ENCODE results near the gene FAM98C.
"Not testable (repeated sequence)": the region's sequence is repeated elsewhere in the genome, so short reads cannot be mapped to it uniquely, and the experiment has no call there.

Gene FAM98C

DNA sequence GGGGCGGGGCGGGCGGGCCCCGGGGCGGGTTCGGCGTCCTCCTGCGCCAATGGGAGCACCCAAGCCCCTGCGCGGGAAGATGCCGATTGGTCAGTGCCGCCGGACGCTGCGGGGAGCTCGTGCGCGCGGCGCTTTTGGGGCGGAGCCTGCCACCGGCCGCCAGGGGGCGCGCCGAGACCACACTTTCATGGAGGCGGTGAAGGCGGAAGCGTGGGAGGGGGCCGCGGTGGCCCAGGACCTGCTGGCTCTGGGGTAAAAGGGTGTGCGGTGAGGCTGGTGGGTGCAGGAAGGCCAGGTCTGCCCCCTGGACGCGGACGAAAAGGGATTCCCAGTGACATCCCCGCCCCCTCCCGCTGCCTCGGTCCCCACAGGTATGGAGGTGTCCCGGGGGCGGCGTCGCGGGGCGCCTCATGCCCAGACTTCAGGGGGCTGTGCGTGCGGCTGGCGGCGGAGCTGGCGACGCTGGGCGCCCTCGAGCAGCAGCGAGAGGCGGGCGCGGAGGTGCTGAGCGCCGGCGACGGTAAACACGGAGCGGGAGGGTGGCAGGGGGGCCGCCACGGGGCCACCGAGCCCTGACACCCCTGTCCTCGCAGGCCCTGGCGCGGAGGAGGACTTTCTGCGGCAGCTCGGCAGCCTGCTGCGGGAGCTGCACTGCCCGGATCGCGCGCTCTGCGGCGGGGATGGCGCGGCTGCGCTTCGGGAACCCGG is at the start of gene FAM98C:
Gene FAM98C, plus strand, starts transcription at position 127 of the 708 bp plus-strand sequence. Its CDS starts 61 bp downstream, at position 188.
- peak within 1 kb of the TSS; percentile 66 to 95 (median 91) for H3K4me3 ChIP-seq
- H3K27ac ChIP-seq = peak within 1 kb of the TSS; percentile 68 to 96 (median 91)

DNA sequence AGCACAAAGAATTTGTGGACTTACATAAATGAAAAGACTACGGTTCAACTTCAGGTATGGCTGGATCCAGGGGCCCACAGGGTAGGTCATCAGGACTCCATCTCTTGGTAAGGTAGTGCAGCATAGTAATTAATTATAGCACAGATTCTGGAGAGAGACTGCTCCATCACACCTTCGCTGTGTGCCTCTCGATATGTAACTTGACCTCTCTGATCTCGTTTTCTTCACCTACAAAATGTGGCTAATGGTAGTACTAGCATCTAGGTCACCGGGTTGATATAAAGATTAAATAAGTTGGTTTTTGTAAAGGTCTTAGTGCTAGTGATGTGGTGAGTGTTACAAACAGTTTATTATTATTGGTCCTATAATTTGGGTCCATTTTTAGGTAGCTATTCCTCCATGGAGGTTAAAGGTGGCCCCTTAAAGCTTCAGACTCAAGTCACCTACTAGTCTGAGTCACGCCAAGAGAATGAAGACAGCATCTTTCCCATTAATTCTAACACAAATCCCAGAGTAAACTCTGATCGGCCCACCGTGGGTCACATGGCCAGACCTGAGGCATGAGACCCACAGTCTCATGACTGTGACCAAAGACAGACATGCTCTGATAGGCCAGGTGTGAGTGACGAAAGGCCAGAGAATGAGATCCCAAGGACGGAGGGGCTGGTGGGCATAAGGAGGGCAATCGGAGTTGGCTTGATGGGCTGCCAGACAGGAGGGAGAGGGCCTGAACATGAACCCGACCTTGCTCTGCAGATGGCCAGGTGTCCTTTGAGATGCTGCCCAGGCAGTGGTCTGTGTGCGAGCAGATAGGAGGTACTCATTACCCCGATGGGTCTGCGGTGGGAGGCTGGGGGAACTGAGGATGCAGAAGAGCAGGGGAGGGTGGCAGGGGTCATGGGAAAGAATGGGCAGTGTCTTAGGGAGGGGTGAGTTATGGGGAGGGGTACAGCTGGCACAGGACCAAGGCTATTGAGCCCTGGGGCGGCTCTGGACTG is 46.9 kb upstream of the FAM98C start:
- Histone ChIP-seq H3K27ac (no peak overlapping the region), H3K4me3 (no peak overlapping the region)

DNA sequence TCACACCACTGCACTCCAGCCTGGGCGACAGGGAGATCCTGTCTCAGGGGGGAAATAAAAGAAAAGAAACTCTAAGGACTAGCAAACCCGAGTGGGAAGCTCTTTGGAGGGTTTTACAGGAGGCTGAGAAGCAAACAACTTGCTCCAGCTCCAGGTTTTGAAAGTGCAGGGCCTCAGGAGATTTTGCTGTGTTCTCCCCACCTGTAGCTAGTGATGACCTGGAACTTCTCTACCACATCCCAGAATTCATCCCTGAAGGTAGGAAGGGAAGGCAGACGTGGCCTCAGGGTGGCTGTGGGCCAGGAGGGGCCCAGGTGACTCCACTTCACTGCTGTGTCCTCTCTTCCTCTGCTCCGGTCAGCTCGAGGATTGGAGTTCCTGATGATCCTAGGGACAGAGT is 44.8 kb upstream of the FAM98C start:
- no peak overlapping the region for H3K4me3 ChIP-seq
- H3K27ac ChIP-seq = no peak overlapping the region

DNA sequence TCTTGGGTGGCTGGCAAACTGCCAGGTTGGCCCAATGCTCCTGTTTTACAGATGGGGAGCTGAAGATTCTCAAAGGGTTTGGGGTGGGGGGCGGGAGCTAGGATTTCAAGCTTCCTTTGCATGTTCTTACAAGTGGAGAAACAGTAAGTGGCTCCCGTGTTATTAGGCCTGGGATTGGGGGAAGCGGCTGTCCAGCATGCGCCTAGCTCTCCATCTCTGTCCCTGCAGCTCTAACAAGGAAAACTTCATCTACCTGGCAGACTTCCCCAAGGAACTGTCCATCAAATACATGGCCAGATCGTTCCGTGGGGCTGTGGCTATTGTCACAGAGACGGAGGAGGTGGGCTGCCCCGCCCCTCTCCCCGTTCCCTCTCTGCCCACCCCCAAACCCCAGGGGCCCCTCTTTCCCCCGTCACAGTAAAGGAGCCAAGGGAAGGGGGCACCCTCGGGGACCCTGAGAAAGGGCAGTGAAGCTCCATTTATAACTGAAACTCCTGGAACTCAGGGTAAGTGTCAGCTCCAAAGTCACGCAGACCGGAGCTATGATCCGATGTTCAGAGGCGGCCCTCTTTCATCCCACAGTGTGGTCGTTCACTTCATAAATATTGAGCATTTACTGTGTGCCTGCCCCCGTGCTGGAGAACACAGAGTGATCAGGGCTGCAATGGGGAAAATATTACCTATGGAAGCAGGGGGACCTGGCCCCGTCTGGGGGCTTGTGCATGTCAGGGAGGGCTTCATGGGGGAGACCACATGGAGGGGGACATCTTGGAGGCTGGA is 43.5 kb upstream of the FAM98C start:
- Histone ChIP-seq H3K4me3 (no peak overlapping the region), H3K27ac (no peak overlapping the region)

DNA sequence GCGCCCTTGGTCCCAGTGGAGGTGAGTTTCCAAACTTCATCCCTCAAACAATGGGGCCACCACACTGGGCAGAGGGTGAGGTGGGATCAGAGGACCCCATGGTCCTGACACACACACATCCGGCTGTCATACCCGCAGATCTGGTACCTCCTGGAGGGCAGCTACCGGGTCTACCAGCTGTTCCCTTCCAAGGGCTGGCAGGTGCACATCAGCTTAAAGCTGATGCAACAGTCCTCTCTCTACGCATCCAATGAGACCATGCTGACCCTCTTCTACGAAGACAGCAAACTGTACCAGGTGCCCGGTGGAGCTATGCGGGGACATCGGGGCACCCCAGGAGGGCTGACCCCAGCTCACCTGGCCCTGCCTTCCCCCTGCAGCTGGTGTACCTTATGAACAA is 42.5 kb upstream of the FAM98C start:
- Histone ChIP-seq H3K4me3 (no peak overlapping the region), H3K27ac (no peak overlapping the region)

DNA sequence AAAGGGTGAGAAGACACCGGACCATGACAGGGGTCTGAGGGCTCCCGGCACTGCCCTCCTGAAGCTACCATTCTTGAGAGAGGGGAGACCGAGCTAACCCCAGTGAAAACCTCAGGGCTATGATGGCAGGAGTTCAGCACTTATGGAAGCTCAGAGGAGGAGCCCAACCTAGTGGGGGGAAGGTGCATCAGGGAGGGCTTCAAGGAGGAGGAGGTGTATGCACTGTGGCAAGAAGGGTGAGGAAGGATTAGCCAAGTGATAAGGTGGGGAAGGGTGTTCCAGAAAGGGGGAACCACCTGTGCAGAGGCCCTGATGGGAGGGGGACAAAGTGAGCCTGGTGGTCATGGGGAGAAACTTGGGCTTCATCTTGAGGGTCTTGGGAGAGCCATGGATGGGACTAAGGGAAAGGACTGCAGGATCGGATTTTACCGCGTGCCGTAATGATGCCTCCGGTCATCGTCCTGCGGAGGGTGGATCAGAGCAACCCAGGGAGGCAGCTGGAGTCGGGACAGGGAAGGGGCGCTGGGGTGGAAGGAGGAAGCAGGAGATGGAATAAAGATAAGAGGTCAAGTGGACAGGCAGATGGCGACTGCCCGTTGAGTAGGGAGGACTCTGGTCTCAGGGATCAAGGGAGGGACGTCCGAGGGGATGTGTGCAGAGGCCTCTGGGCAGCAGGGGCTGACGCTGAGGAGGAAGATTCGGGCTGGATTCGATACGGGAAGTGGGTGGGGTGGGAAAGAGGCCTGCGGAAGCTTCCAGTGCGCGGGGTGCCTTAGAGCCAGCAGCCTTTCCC is 41.9 kb upstream of the FAM98C start:
- Histone ChIP-seq H3K27ac (peak overlapping the region in 2 of 21 experiments; percentile 2 to 10), H3K4me3 (peak overlapping the region; percentile 44 to 69 (median 49))

DNA sequence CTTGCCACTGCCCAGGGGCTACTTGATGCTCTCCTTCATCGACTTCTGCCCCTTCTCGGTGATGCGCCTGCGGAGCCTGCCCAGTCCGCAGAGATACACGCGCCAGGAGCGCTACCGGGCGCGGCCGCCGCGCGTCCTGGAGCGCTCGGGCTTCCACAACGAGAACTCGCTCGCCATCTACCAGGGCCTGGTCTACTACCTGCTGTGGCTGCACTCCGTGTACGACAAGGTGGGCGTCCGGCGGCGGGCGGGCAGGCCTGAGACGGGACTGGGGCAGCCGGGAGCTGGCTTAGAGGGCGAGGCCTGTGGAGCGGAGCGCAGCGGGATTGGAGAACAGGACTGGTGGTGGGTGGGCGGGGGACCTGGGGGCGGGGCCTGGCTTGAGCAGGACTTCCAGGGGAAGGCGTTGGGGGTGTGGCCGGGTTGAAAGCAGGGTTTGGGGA is 41.2 kb upstream of the FAM98C start:
- peak overlapping the region in 5 of 21 experiments; percentile 8 to 64 (median 42) for H3K27ac ChIP-seq
- peak overlapping the region; percentile 44 to 69 (median 49) for H3K4me3 ChIP-seq

DNA sequence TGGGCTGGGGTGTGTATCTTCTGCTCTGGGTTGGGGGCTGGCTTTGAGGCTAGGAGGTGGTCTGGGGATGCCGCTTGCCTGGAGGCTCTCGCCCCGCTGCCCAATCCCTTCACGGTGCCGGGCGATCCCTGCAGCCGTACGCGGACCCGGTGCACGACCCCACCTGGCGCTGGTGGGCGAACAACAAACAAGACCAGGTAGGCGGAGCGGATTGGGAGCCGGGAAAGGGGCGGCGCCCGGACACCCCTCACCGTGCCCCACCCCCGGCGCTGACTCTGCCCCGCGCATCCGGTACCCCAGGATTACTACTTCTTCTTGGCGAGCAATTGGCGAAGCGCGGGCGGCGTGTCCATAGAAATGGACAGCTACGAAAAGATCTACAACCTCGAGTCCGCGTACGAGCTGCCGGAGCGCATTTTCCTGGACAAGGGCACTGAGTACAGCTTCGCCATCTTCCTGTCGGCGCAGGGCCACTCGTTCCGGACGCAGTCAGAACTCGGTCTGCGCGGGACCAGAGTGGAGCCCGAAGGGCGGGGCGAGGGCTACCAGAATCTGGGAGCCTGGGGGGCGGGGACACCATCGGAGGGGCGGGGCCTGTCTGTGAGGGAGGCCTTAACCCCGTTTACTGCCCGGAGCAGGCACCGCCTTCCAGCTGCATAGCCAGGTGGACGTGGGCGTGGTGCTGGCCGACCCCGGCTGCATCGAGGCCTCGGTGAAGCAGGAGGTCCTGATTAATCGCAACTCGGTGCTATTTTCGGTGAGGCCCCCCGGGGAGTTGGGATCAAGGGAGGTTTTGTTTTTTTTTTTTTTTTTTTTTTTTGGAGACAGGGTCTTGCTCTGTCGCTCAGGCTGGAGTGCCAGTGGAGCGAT is 40.6 kb upstream of the FAM98C start:
- Histone ChIP-seq H3K27ac (peak overlapping the region in 12 of 21 experiments; percentile 2 to 69 (median 42)), H3K4me3 (peak overlapping the region; percentile 44 to 69 (median 49))

DNA sequence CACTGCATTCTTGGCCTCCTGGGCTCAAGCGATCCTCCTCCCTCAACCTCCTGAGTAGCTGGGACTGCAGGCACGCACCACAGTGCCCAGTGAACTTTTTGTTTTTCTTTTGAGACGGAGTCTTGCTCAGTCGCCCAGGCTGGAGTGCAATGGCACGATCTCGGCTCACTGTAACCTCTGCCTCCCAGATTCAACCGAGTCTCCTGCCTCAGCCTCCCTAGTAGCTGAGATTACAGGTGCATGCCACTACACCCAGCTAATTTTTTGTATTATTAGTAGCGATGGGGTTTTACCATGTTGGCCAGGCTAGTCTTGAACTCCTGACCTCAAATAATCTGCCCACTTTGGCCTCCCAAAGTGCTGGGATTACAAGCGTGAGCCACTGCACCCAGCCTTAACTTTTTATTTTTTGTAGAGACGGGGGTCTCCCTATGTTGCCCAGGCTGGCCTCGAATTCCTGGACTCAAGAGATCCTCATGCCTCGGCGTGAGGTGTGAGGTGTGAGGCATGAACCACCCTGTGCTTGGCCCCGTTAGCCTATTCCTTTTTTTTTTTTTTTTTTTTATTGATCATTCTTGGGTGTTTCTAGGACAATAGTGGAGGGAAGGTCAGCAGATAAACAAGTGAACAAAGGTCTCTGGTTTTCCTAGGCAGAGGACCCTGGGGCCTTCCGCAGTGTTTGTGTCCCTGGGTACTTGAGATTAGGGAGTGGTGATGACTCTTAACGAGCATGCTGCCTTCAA is 39.8 kb upstream of the FAM98C start:
- not testable (repeated sequence) for H3K27ac ChIP-seq
- H3K4me3 ChIP-seq = peak overlapping the region in 5 of 7 experiments; percentile 48 to 69 (median 49)

DNA sequence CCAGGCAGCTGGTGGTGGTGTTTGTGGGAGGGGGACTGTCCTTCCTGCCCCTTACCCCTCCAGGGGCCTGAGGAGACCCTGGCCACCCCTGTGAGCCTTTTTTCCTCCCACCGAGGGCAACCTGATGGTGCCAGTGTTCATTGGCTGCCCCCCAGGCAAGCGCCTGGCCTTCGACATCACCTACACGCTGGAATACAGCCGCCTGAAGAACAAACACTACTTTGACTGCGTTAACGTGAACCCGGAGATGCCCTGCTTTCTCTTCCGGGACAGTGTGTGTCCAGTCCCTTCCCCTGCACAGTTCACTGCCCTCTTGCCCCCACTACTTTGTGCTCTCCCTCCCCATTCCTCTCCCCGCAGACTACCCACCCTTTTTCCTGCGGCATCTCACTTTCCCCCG is 35.9 kb upstream of the FAM98C start:
- no peak overlapping the region for H3K4me3 ChIP-seq

DNA sequence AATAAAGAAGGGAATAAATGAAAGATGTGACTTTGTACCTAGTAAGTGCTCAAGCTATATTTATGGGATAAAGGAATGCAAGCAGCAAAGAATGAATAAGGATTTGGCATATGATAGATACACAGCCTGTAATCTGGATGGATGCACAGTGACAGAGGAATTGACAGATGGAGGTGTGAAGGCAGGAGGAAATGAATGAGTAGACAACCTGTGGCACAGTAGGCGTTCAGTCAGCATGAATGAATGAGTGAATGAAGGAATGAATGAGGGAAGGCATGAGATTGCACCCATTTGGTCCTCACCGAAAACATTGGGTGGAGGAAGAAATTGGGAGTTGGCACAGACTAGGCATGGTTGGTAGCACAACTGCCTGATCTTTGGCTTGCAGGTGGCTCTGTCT is 33.3 kb upstream of the FAM98C start:
- Histone ChIP-seq H3K27ac (no peak overlapping the region), H3K4me3 (no peak overlapping the region)

More for the DNA sequence above, 35.9 kb upstream of the FAM98C start:
- no peak overlapping the region for H3K27ac ChIP-seq

DNA sequence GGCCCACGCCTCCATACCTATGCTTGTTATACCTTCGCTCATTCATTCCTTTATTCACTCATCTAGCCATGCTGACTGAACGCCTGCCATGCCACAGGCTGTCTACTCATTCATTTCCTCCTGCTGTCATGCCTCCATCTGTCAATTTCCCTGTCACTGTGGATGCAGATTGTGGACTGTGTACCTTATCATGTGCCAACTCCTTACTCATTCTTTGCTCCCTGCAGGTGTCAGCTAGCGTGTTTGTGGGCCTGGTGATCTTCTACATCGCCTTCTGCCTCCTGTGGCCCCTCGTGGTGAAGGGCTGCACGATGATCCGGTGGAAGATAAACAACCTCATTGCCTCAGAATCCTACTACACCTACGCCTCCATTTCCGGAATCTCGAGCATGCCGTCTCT is 32.6 kb upstream of the FAM98C start:
- H3K4me3 ChIP-seq = no peak overlapping the region
- no peak overlapping the region for H3K27ac ChIP-seq

DNA sequence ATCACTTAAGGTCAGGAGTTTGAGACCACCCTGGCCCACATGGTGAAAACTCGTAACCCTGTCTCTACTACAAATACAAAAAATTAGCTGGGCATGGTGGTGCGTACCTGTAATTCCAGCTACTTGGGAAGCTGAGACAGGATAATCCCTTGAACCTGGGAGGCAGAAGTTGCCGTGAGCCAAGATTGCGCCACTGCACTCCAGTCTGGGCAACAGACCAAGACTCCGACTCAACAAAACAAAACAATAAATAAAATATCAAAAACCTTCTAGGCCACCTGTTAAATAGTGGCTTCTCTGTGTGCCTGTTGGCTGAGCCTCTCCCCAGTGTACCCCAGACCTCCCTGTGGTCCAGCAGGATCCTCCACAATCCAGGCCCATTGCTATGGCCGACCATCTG is 31.8 kb upstream of the FAM98C start:
- Histone ChIP-seq H3K27ac (no peak overlapping the region), H3K4me3 (no peak overlapping the region)

DNA sequence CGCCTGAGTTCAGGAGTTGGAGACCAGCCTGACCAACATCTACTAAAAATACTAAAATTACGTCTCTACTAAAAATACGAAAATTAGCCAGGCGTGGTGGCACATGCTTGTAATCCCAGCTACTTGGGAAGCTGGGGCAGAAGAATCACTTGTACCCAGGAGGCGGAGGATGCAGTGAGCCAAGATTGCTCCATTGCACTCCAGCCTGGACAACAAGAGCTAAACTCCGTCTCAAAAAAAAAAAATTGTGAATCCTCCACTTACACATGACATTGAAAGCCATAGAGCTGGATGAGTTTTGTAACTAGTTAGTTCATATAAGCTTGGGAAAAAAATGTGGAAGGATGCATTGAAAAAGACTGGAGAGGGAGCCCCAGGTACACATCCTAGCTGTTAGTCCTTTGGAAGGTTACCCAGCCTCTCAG is 29.0 kb upstream of the FAM98C start:
- H3K4me3 ChIP-seq = peak overlapping the region; percentile 57 to 91 (median 82)
- H3K27ac ChIP-seq = peak overlapping the region in 19 of 21 experiments; percentile 32 to 97 (median 93)

DNA sequence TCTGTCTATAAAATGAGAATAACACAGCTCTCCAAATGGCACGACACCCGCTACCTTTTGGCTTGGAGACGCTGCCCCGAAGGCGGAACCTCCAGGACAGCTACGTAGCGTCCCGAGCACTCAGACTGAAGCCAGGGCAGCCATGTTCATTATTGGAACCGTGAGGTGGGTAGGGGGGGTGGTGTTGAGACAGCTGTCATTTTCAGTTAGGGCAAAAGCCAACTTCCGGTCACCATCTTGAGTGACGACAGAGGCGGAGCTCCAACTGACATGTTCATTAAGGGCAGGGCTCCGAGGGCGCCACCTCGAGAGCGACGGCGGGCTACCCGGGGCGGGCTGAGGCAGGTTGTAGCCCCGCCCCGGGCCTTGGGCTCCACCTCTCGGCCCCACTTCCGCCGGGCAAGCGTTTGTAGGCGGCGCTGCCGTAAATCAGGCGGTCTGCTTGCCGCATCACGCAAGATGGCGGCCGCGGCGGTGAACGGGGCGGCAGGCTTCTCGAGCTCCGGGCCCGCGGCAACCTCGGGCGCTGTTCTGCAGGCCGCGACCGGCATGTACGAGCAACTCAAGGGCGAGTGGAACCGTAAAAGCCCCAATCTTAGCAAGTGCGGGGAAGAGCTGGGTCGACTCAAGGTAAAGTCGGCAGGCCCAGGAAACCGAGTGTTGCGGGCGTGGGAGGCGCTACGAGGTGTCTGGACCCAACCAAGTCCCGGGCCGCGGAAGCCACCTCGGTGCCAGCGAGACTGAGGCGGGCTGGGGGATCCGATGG is 28.4 kb upstream of the FAM98C start, which contains the start of gene PSMD8:
Gene PSMD8, plus strand, starts transcription at position 240 of the 766 bp plus-strand sequence. Its CDS starts 31 bp downstream, at position 271.
- Histone ChIP-seq H3K4me3 (peak within 1 kb of the TSS; percentile 57 to 91 (median 82)), H3K27ac (peak within 1 kb of the TSS; percentile 59 to 97 (median 93))

DNA sequence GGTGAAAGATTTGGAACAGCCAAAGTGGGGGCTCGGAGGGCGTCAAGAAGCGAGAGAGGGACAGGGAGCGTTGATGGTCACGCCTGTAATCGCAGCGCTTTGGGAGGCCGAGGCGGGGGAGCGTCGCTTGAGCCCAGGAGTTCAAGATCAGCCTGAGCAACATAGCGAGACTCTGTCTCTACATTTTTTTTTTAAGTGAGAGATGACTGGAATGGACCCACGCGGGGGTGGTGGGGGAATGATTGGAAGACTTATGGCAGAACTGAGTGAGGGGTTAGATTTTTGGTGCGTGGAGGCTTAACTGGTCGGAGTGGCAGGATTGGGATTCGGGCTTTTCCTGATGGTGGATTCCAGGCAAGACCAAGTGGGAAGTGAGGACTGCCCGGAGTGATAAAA is 27.8 kb upstream of the FAM98C start:
- H3K27ac ChIP-seq = peak overlapping the region; percentile 59 to 97 (median 93)

More for the DNA sequence above, 27.8 kb upstream of the FAM98C start:
- peak overlapping the region; percentile 57 to 91 (median 82) for H3K4me3 ChIP-seq
